B cell (primary cell): ENCODE results near the gene PACRG. TPM values are rescaled to one million over a fixed set of nuclear protein-coding genes. Genes with fewer than 3 reads are reported as not detected.

Experiments
- ATAC-seq: fragments of 200-7000 bp; cut with Tn5 transposase; one replicate; pipeline ENCODE4 v1.10.0; 2021; ENCODE audit warnings: low read depth, mild to moderate bottlenecking, moderate number of reproducible peaks, moderate library complexity
- CTCF ChIA-PET: fragments of 350-600 bp; sonication (Branson Sonifier 250); formaldehyde crosslinking; loops from one replicate; lab custom pipeline; 2021; ENCODE audit warnings: antibody characterized with exemption, inconsistent platforms; lab: Charles Lee
- POLR2A ChIA-PET: fragments of 350-600 bp; sonication (Branson Sonifier 250); formaldehyde crosslinking; loops from one replicate; lab custom pipeline; 2021; ENCODE audit warnings: antibody characterized with exemption; lab: Charles Lee
- DNase-seq: peaks from one replicate; pipeline ENCODE4 v3.0.0; 2013
- H2AFZ ChIP-seq: 2 replicates; pipeline ENCODE4 v1.6.1; 2012; ENCODE audit warnings: mild to moderate bottlenecking, low read depth, low read length; ENCODE audit not compliant: insufficient read depth, poor library complexity, severe bottlenecking
- H3K27ac ChIP-seq, 2 donors: 1 replicate in 1 of 2; 2 replicates in 1 of 2; pipeline ENCODE4 v1.5.1; 2012 to 2013; ENCODE audit warnings: low read length in 2 of 2, mild to moderate bottlenecking in 2 of 2, moderate library complexity in 1 of 2
- H3K27me3 ChIP-seq, 4 experiments: fragments of 200-600 bp in 1 of 4; sonication (generic) in 1 of 4; replicated peaks in 1 of 4; 1 replicate in 2 of 4; 2 replicates in 2 of 4; pipeline versions ENCODE4 v1.6.1 to v1.7.0; 2013 to 2016; ENCODE audit warnings: low read length in 3 of 4, mild to moderate bottlenecking in 2 of 4, mixed read lengths in 1 of 4, moderate library complexity in 1 of 4; ENCODE audit not compliant: insufficient read depth in 4 of 4, control insufficient read depth in 3 of 4; ENCODE audit errors: control extremely low read depth in 1 of 4
- H3K36me3 ChIP-seq, 2 experiments: replicated peaks in 1 of 2; 1 replicate in 1 of 2; 2 replicates in 1 of 2; pipeline versions ENCODE4 v1.6.1 to v1.7.1; 2013; ENCODE audit warnings: low read length in 1 of 2; ENCODE audit not compliant: insufficient read depth in 2 of 2, control insufficient read depth in 1 of 2; ENCODE audit errors: control extremely low read depth in 1 of 2, extremely low read depth in 1 of 2
- H3K4me1 ChIP-seq, 2 donors: fragments of 200-600 bp in 1 of 2; sonication (generic) in 1 of 2; 1 replicate in 1 of 2; 2 replicates in 1 of 2; pipeline versions ENCODE4 v1.5.1 to v1.6.1; 2013 to 2017; ENCODE audit warnings: low read length in 2 of 2; ENCODE audit not compliant: control insufficient read depth in 2 of 2, insufficient read depth in 2 of 2
- H3K4me2 ChIP-seq: replicated peaks from 2 replicates; pipeline ENCODE3; 2012; ENCODE audit warnings: mild to moderate bottlenecking, low read depth, low read length; ENCODE audit not compliant: poor library complexity, severe bottlenecking
- H3K4me3 ChIP-seq, 5 experiments: fragments of 200-600 bp in 1 of 5; sonication (generic) in 1 of 5; 1 replicate in 3 of 5; 2 replicates in 2 of 5; pipeline versions ENCODE4 v1.5.1 to v1.7.0; 2011 to 2016; ENCODE audit warnings: low read length in 4 of 5, mild to moderate bottlenecking in 4 of 5, low read depth in 2 of 5, control low read depth in 1 of 5, moderate library complexity in 1 of 5; ENCODE audit not compliant: insufficient read depth in 1 of 5; ENCODE audit errors: control extremely low read depth in 1 of 5, extremely low read depth in 1 of 5
- H3K79me2 ChIP-seq: fragments of 200-600 bp; sonication (generic); one replicate; pipeline ENCODE4 v1.6.0; 2016; ENCODE audit warnings: low read length; ENCODE audit not compliant: control insufficient read depth, insufficient read depth
- H3K9ac ChIP-seq: fragments of 200-600 bp; sonication (generic); 2 replicates; pipeline ENCODE4 v1.6.1; 2017; ENCODE audit warnings: mild to moderate bottlenecking, low read length, moderate library complexity
- H3K9me3 ChIP-seq, 3 donors: one replicate each; pipeline versions ENCODE4 v1.6.1 to v1.7.1; 2013; ENCODE audit warnings: low read length in 2 of 3; ENCODE audit not compliant: control insufficient read depth in 2 of 3, insufficient read depth in 1 of 3; ENCODE audit errors: control extremely low read depth in 1 of 3
- H4K20me1 ChIP-seq: 2 replicates; pipeline ENCODE4 v1.6.0; 2012; ENCODE audit warnings: mild to moderate bottlenecking, low read length; ENCODE audit not compliant: insufficient read depth, control insufficient read depth, poor library complexity, severe bottlenecking
- H3K27ac Mint-ChIP-seq: one replicate; pipeline ENCODE4 v1.8.0; 2021; ENCODE audit warnings: mixed read lengths
- H3K27me3 Mint-ChIP-seq: one replicate; pipeline ENCODE4 v1.8.0; 2021; ENCODE audit warnings: mixed read lengths
- H3K4me1 Mint-ChIP-seq: one replicate; pipeline ENCODE4 v1.8.0; 2021; ENCODE audit warnings: mixed read lengths
- H3K4me3 Mint-ChIP-seq: one replicate; pipeline ENCODE4 v1.8.0; 2021; ENCODE audit warnings: mixed read lengths
- H3K9me3 Mint-ChIP-seq: one replicate; pipeline ENCODE4 v1.8.0; 2022; ENCODE audit warnings: mixed read lengths; ENCODE audit not compliant: insufficient read depth
- EZH2 ChIP-seq: IDR thresholded peaks from 2 replicates; pipeline ENCODE4 v1.6.1; 2012; ENCODE audit warnings: borderline replicate concordance, low read depth, mild to moderate bottlenecking, moderate library complexity, low read length; ENCODE audit not compliant: insufficient read depth, poor library complexity, severe bottlenecking
- WGBS: methylation state at CpG from one replicate; pipeline ENCODE4 v1.1.5; 2013; ENCODE audit warnings: missing lambda C conversion rate; ENCODE audit not compliant: insufficient coverage; 5-methylcytosine and 5-hydroxymethylcytosine counted together
- intact Hi-C: fragments of 100-400 bp; cut with micrococcal nuclease; formaldehyde crosslinking; loops from one replicate; pipeline ENCODE4 v1.10.0; 2022
- polyA plus RNA-seq: library from polyadenylated mRNA; depleted of rRNA; stranded (reverse); fragments of >200 nt; gene quantifications from 2 replicates; pipeline ENCODE4 v1.2.3, GENCODE V29; 2012
- total RNA-seq, 2 donors: library from RNA; stranded (reverse); fragments of 120-200 nt in 1 of 2; gene quantifications; 1 replicate in 1 of 2; 2 replicates in 1 of 2; pipeline versions ENCODE4 v1.2.3 to v1.2.4, GENCODE V29; 2013 to 2022
- TF ChIP-seq, protein P1 (sequence below): fragments of 200-600 bp; IDR thresholded peaks from one replicate; pipeline ENCODE4 v1.8.0; 2022; ENCODE audit warnings: antibody characterized with exemption, mild to moderate bottlenecking

The PACRG gene
- total and polyA plus RNA-seq, 2 donors (not counting 1 experiment from before 2014, with no cell fraction given): not detected

DNA sequence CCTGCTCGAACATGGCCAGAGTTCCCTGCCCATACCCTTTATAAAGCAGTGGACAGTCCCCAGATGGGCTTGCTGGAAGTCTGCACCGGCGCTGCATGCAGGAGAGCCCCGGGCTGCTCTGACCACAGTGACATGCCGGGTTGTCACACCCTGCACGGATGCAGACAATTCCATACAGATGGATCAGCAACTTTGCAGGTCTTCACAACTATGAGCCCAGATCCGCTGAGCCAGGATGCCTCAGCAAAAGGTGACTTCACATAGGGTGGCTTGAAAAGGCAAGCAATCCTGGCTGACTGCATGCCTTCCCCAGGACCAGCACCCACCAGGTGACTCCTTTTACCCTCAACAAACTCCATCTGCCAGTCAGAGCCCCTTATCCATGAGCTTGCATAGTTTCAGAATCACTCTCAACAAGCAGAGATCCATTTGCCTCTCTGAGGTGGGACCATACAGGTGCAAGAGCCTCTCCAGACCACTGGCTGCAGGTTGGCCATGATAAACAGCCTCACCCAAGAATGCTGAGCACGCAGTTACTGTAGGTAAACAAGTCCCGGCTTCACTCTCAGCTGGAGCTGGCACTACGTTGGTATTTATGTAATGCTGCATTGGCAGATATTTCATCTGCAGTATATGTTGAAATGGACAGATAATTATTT lies 503.7 kb downstream of the PACRG start:
- no peaks in the 10 kb centered on the region for H3K9me3 ChIP-seq
- Mint-ChIP-seq H3K4me1 (no peaks in the 10 kb centered on the region), H3K9me3 (no peaks in the 10 kb centered on the region), H3K27ac (no peak overlapping the region), H3K4me3 (no peak overlapping the region), H3K27me3 (peaks cover 6% of the 10 kb centered on the region)
- ATAC-seq: no peak
- no peak overlapping the region for H3K4me3 ChIP-seq
- no peak for DNase-seq
- CTCF ChIA-PET: no interaction called here
- 88% methylated on average over 7 of the region's 10 CpGs for WGBS
- no peaks in the 10 kb centered on the region for H3K4me1 ChIP-seq
- intact Hi-C loops: no loop called here
- H4K20me1 ChIP-seq: no peaks in the 10 kb centered on the region
- H2AFZ ChIP-seq: no peak overlapping the region
- no peaks in the 10 kb centered on the region for H3K36me3 ChIP-seq
- POLR2A ChIA-PET: no interaction called here
- H3K79me2 ChIP-seq: no peaks in the 10 kb centered on the region
- TF ChIP-seq, protein P1, sequence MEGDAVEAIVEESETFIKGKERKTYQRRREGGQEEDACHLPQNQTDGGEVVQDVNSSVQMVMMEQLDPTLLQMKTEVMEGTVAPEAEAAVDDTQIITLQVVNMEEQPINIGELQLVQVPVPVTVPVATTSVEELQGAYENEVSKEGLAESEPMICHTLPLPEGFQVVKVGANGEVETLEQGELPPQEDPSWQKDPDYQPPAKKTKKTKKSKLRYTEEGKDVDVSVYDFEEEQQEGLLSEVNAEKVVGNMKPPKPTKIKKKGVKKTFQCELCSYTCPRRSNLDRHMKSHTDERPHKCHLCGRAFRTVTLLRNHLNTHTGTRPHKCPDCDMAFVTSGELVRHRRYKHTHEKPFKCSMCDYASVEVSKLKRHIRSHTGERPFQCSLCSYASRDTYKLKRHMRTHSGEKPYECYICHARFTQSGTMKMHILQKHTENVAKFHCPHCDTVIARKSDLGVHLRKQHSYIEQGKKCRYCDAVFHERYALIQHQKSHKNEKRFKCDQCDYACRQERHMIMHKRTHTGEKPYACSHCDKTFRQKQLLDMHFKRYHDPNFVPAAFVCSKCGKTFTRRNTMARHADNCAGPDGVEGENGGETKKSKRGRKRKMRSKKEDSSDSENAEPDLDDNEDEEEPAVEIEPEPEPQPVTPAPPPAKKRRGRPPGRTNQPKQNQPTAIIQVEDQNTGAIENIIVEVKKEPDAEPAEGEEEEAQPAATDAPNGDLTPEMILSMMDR: no peak
- TF ChIP-seq EZH2: no peak
- H3K9ac ChIP-seq: no peak overlapping the region
- H3K27me3 ChIP-seq: no peaks in the 10 kb centered on the region
- no peak overlapping the region for H3K27ac ChIP-seq
- no peak overlapping the region for H3K4me2 ChIP-seq

DNA sequence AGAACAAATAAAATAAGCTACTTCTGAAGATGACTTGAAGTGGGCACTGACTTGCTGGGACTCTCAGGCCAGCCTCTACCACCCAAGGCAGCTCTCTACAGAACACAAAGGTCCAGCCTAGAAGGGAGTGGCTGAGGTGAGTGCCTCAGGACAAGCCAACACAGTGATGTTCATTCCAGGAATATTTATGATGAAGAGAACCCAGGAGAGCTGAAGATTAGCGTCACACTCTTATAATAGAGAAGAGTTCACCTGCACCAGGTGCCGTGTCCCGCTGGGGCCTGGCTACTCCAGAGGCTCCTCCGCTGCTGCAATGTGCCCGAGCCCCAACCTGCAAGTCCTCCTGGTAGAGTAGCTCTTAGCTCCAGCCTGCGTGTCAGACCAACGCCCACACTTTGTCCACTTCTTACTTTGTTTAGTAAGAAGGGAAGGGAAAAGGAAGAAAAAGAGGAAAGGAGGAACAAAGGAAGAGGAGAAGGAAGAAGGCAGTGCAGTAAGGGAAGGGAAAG lies 504.3 kb downstream of the PACRG start:
- Mint-ChIP-seq H3K27me3 (peaks cover 6% of the 10 kb centered on the region), H3K4me3 (no peak overlapping the region), H3K4me1 (no peaks in the 10 kb centered on the region), H3K9me3 (no peaks in the 10 kb centered on the region), H3K27ac (no peak overlapping the region)
- DNase-seq: no peak
- H3K36me3 ChIP-seq: no peaks in the 10 kb centered on the region
- no peak overlapping the region for H2AFZ ChIP-seq
- ATAC-seq: no peak
- H3K79me2 ChIP-seq: no peaks in the 10 kb centered on the region
- H4K20me1 ChIP-seq: no peaks in the 10 kb centered on the region
- H3K4me3 ChIP-seq: no peak overlapping the region
- intact Hi-C loops: no loop called here
- 93% methylated on average over 5 of the region's 7 CpGs for WGBS
- H3K9ac ChIP-seq: no peak overlapping the region
- H3K4me2 ChIP-seq: no peak overlapping the region
- TF ChIP-seq EZH2: no peak
- TF ChIP-seq, protein P1: no peak
- ChIA-PET POLR2A (no interaction called here), CTCF (no interaction called here)
- no peaks in the 10 kb centered on the region for H3K27me3 ChIP-seq
- H3K9me3 ChIP-seq: no peaks in the 10 kb centered on the region
- no peak overlapping the region for H3K27ac ChIP-seq
- no peaks in the 10 kb centered on the region for H3K4me1 ChIP-seq
